Measurements from ENCODE around the gene DHX30. TPM values are rescaled to one million over a fixed set of nuclear protein-coding genes. Genes with fewer than 3 reads are reported as not detected.

DHX30 gene
- total and polyA plus RNA-seq, 9 of the 15 experiments (the other 6 are each of a cell fraction or from before 2014, with no cell fraction given) = 12.3 to 158 (median 79.0) TPM

GRCh38 chr3:47781685-47782445, 21.1 kb upstream of the DHX30 start, which contains the start of gene SMARCC1 (continued):
- TF ChIP-seq HINFP (tag; conservative IDR thresholded peaks at IDR 0.05; ENCODE audit: low read depth) (0 out of 2 replicates have a peak, but pooled peaks have one; percentile 59), ZNF717 (CRISPR knock-in tag; IDR thresholded peaks at IDR 0.05) (no peak), ZNF175 (CRISPR knock-in tag; IDR thresholded peaks at IDR 0.05; ENCODE audit: low read depth) (no peak), EGR1 (conservative IDR thresholded peaks at IDR 0.05) (peak; percentile 75), FOXA3 (CRISPR knock-in tag; conservative IDR thresholded peaks at IDR 0.05 in 1 of 2, IDR thresholded peaks at IDR 0.05 in 1 of 2) (no peak; a peak in 1 of 4 replicates), ZBTB12 (CRISPR knock-in tag; IDR thresholded peaks at IDR 0.05) (no peak), ZNF561 (CRISPR knock-in tag; conservative IDR thresholded peaks at IDR 0.05) (no peak), MECOM (CRISPR knock-in tag; IDR thresholded peaks at IDR 0.05) (no peak), ZSCAN32 (CRISPR knock-in tag; IDR thresholded peaks at IDR 0.05) (0 out of 2 replicates have a peak, but pooled peaks have one; percentile 11), MED1 (CRISPR knock-in tag; IDR thresholded peaks at IDR 0.05; ENCODE audit: borderline replicate concordance) (no peak), HOXB6 (CRISPR knock-in tag; IDR thresholded peaks at IDR 0.05; ENCODE audit: borderline replicate concordance) (no peak), GABPB2 (CRISPR knock-in tag; conservative IDR thresholded peaks at IDR 0.05) (no peak), TEAD1 (CRISPR knock-in tag; IDR thresholded peaks at IDR 0.05) (no peak; a peak in 2 of 4 replicates), TCF3 (CRISPR knock-in tag; IDR thresholded peaks at IDR 0.05) (no peak), ZNF282 (CRISPR knock-in tag; IDR thresholded peaks at IDR 0.05) (no peak; the same call in 1 of the 2 replicates), ZNF609 (CRISPR knock-in tag; IDR thresholded peaks at IDR 0.05; ENCODE audit: borderline replicate concordance) (no peak; the same call in 1 of the 2 replicates), KLF10 (CRISPR knock-in tag; IDR thresholded peaks at IDR 0.05) (no peak), KDM2B (CRISPR knock-in tag; IDR thresholded peaks at IDR 0.05) (no peak), NEUROD1 (IDR thresholded peaks at IDR 0.05; ENCODE audit: borderline replicate concordance, low read depth, low read length, partially characterized antibody) (peak; percentile 69), LEF1 (IDR thresholded peaks at IDR 0.05) (peak; percentile 44), ZNF75A (CRISPR knock-in tag; IDR thresholded peaks at IDR 0.05) (no peak)
